Measurements from ENCODE around the gene SLC29A3.

Gene SLC29A3

GRCh38 chr10:71301371-71301916, 17.6 kb upstream of the SLC29A3 start:
- DNase-seq: no peak

DNA sequence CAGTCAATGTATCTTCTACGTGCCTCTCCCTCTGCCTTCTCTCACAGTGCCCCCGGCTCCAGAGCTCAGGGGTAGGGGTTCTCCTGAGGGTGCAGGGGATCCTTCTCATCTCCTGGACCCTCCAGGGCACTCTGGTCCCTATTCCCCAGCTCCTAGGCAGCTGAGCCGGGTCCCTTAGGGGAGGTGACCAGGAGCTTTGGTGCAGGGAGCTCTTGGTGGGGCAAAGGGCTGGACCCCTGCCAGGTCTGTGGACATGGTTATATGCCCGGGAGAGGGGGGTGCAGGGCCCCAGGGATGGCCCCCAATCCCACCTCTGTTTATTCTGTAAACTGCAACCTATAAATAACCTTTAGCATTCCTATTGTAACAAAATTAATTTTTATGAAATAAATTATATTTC, 16.6 kb upstream of the SLC29A3 start:
- DNase-seq: no peak

DNA sequence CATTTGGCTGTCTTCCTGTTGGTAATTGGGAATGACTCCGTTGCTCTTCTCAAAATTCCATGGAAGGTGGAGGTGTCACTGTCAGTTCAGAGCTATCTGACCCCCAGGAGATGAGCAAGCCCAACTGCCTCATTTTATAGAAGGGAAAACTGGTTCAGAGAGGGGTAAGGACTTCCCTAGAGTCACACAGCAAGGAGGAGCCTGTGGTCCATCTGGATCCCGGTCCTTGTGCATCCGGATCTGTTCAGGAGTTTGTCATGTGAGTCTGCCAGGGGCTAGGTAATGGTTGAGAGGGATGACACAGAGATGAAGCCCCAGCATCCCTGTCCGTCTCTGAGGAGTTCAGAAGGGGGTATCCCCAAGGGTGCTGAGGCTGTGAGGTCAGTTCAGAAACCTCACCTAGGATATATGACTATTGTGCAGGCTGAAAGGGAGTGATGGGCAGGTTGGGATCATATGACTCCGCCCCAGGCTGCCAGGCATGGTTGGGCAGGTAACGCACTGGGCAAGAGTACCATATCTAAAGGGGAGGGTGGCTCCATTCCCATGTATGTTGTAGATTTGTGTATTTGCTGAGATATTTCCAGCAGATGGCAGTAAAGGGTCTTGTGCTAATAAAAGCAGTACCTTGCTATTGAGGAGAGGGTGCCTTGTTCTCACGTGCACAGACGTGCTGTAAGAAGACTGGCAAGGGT, 16.0 kb upstream of the SLC29A3 start:
- DNase-seq: peak; percentile 56

GRCh38 chr10:71303569-71303907, 15.5 kb upstream of the SLC29A3 start:
- DNase-seq: no peak

DNA sequence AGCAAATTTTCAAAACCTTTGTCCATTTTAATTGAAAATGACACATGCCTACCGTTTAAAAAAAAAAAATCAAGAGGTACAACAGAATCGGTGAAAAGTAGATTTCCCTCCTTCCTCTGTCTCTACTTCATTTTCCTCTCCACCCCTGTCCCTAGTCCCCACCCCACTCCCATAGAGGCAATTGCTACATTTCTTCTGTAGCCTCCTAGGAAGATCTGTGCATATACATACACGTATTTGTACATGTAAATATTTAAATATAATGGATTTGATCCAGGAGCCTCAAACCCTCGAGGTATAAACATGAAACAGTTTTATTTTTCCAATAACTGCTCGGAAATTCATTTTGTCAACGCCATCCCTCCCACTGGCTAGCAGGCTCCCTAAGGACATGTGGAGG, 14.1 kb upstream of the SLC29A3 start:
- no peak for DNase-seq

GRCh38 chr10:71306979-71307378, 12.1 kb upstream of the SLC29A3 start:
- no peak for DNase-seq

GRCh38 chr10:71307469-71308085, 11.5 kb upstream of the SLC29A3 start:
- DNase-seq: no peak

- DNase-seq: no peak
Observed at GRCh38 chr10:71308244-71308643, 10.8 kb upstream of the SLC29A3 start.

DNA sequence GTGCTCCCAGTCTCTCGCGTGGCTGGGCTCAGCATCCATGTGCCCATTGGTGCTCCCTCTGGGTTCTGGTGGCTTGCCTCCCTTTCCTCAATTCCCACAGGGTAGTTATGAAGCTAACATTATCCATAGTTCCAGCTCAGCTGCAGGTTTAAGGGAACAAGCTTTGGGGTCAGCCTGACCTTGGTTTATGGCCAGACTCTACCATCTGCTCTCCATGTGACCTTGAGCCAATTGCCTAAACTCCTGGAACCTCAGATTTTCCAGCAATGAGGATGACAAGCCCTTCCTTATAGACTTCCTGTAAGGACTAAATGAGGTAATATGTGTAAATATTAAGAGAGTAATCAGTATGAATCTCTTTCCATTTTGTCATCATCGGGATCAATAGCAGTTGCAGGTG, 10.1 kb upstream of the SLC29A3 start:
- no peak for DNase-seq

GRCh38 chr10:71309919-71310318, 9.1 kb upstream of the SLC29A3 start:
- no peak for DNase-seq

GRCh38 chr10:71312220-71312619, 6.8 kb upstream of the SLC29A3 start:
- DNase-seq: no peak

GRCh38 chr10:71312811-71313789, 6.0 kb upstream of the SLC29A3 start:
- DNase-seq: peak; percentile 68

DNA sequence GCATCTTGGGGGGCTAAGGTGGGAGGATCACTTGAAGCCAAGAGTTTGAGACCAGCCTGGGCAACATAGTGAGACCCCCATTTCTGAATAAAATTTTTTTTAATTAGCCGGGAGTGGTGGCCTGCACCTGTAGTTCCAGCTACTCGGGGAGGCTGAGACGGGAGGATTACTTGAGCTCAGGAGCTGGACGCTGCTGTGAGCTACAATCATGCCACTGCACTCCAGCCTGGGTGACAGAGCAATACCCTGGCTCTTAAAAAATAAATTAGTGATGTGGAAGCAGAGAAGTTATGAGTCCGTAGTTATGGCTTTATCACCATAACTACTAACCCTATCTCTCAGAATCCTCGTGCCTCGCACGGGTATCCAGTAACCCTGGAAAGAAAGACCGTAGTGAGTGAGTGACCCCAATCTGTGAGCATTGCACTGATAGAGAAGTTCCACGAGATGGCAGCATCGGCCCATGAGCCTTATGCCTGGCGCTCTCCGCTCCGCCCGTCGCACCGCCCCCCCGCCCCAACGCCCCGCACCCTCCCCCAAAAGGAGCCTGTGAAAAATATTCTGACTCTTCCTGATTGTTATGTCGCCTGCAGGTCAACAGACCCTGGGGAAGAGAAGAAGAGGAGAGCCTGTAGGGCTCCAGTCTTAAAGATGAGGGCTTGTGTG, 4.9 kb upstream of the SLC29A3 start:
- peak; percentile 61 for DNase-seq

DNA sequence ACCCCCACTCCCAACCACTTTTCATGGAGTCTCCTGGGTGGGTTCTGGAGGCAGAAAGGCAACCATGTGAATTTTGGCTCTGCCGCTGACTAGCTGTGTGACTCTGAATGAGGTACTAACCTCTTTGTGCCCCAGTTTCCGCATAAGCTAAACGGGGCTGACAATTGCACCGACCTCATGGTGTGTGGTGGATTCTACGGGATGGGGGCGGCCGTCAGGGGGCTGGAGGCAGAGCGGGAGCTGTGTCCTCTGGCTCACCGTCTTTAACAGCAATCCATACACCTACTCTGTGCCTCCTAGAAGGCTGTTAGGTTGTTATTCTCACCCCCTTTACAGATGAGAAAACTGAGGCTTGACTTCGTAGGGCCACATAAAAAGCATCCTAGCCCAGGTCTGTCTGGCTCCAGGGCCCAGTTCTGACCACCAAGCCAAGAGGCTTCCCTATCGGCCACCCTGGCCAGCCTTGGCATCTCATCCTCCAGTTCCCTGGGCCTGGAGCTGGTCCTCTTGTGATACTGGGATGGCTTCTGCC, 4.3 kb upstream of the SLC29A3 start:
- no peak for DNase-seq

GRCh38 chr10:71316056-71316785, 2.8 kb upstream of the SLC29A3 start:
- no peak for DNase-seq

DNA sequence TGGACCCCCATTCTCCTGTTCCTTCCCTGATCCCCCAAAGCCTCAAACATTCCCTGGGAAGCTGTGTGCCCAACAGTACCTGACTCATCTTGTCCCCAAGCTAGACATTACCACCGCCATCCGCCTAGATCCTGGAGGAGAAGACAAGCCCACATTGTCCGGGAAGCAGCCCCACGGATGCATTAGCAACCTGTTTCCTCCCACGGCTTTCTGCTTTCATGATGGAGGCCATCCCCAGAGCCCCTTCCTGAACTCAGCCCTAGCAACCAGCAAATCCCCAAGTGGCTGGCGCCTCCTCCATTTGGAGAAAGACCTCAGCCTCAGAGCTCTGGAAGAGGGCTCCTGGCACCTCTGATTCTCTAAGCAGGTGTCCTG, 2.3 kb upstream of the SLC29A3 start:
- DNase-seq: no peak

GRCh38 chr10:71317739-71318138, 1.3 kb upstream of the SLC29A3 start:
- DNase-seq: no peak

DNA sequence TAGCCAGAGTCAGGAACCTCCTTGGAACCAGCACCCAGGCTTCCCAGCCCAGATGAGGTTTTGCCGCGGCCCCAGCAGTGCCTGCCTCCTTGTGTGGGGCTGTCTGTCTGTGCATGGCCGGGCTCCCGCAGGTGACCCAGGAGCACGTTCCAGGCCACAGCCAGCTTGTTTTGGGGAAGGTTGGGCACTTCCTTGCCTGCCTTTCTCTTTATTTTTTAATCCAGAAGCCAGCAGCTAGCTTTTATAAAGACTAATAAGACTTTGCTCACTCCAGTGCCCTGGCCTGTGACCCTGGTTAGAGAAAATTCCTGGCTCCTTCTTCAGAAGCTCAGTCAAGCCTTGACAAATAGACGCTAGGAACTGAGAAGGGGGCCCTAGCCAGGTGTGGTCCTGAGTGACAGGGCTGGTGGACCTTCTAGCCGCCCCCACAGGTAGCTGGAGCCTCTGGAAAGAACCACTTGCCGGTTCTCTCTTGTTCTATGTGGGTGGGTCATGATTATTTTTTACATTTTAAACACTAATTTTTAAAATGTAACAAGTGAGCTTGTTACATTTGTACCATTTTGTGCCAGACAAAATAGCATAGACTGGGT, 837 bp downstream of the SLC29A3 start:
- DNase-seq: no peak

DNA sequence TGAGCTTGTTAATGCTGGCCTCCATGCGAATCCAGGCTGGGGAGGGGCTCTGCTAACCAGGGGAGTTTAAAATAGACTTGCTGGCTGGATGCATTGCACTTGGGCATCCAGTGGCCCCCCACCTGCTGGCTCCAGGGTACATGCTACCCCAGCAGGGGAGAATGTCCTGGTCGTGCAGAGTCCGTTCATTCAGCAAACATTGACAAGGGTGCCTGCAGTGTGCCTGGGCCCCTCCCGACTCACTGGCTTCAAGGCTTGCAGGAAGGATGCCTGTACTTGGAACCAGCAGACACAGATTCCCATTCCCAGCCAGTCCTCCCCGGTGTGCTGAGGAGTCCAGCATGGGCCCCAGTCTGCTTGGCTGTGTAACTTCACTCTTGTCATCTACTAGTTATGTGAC, 1.5 kb downstream of the SLC29A3 start:
- DNase-seq: no peak

DNA sequence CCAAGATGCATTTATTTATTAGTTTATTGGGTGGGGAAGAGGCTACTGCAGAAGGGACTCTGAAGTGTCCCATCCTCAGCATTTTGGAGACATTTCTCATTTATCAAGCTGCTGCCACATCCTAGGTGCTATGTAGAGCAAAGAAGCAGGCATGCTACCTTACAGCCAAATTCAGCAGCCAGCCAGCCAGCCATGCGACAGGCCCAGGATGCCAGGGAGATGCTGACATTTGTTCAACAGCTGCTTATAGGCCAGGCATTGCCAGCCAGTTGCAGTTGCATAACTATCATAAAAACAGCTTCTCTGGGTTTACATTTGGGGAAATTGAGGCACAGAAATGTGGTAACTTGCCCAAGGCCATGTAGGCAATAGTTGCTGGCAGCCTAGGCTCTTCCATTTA, 2.3 kb downstream of the SLC29A3 start:
- no peak for DNase-seq

- peak; percentile 16 for DNase-seq
Observed at GRCh38 chr10:71323407-71323806, 4.3 kb downstream of the SLC29A3 start.

Measured in fibroblast of skin of scalp (primary cell).